HepG2 (cell line): Measurements from ENCODE around the gene MBLAC2. TPM values are rescaled to one million over a fixed set of nuclear protein-coding genes. Genes with fewer than 3 reads are reported as not detected.

Source experiments
- DPF2 ChIP-seq: sonication (generic); formaldehyde crosslinking; IDR thresholded peaks from 2 replicates; pipeline ENCODE4 v1.4.0; 2020; ENCODE audit warnings: mild to moderate bottlenecking, low read depth, missing genetic modification reagents, borderline replicate concordance
- FOXK1 ChIP-seq: sonication (generic); formaldehyde crosslinking; IDR thresholded peaks from 2 replicates; pipeline ENCODE4 v1.4.0; 2020; ENCODE audit warnings: low read depth, missing genetic modification reagents, borderline replicate concordance
- FOXM1 ChIP-seq: sonication (generic); formaldehyde crosslinking; IDR thresholded peaks from 2 replicates; pipeline ENCODE4 v1.5.0; 2020; ENCODE audit warnings: missing genetic modification reagents
- FOXP1 ChIP-seq, 2 experiments: fragments of 450-650 bp in 1 of 2; IDR thresholded peaks; 2 replicates each; pipeline ENCODE4 v1.6.1; 2017 to 2018; ENCODE audit warnings: antibody characterized with exemption in 1 of 2
- ISL2 ChIP-seq: sonication (generic); formaldehyde crosslinking; IDR thresholded peaks from 2 replicates; pipeline ENCODE4 v1.5.0; 2020; ENCODE audit warnings: missing genetic modification reagents
- KMT2A ChIP-seq: sonication (generic); formaldehyde crosslinking; IDR thresholded peaks from 2 replicates; pipeline ENCODE4 v1.4.0; 2020; ENCODE audit warnings: missing genetic modification reagents
- MAFF ChIP-seq: IDR thresholded peaks from 2 replicates; pipeline ENCODE4 v1.6.1; 2011; ENCODE audit warnings: low read depth, low read length, improper control_type of control experiment
- MEF2D ChIP-seq: sonication (generic); formaldehyde crosslinking; IDR thresholded peaks from 2 replicates; pipeline ENCODE4 v1.5.1; 2020; ENCODE audit warnings: mild to moderate bottlenecking, missing genetic modification reagents
- MZF1 ChIP-seq: sonication (generic); formaldehyde crosslinking; IDR thresholded peaks from 2 replicates; pipeline ENCODE4 v1.8.1; 2023; ENCODE audit warnings: mild to moderate bottlenecking, missing genetic modification reagents, borderline replicate concordance
- NR2C2 ChIP-seq: sonication (generic); formaldehyde crosslinking; IDR thresholded peaks from 2 replicates; pipeline ENCODE4 v1.4.0; 2020; ENCODE audit warnings: missing genetic modification reagents, mild to moderate bottlenecking, moderate library complexity, borderline replicate concordance
- PHB2 ChIP-seq: fragments of 450-650 bp; IDR thresholded peaks from 2 replicates; pipeline ENCODE4 v1.6.1; 2018; ENCODE audit not compliant: partially characterized antibody
- PHF8 ChIP-seq: sonication (generic); formaldehyde crosslinking; IDR thresholded peaks from 2 replicates; pipeline ENCODE4 v1.5.0; 2020; ENCODE audit warnings: missing genetic modification reagents
- PRMT3 ChIP-seq: sonication (generic); formaldehyde crosslinking; IDR thresholded peaks from 2 replicates; pipeline ENCODE4 v1.8.1; 2022; ENCODE audit warnings: low read depth, mild to moderate bottlenecking, moderate library complexity, missing genetic modification reagents, borderline replicate concordance
- REXO4 ChIP-seq: sonication (generic); formaldehyde crosslinking; IDR thresholded peaks from 2 replicates; pipeline ENCODE4 v1.8.0; 2022; ENCODE audit warnings: missing genetic modification reagents, mild to moderate bottlenecking, borderline replicate concordance
- SMAD1 ChIP-seq: sonication (generic); formaldehyde crosslinking; IDR thresholded peaks from 2 replicates; pipeline ENCODE4 v1.4.0; 2020; ENCODE audit warnings: missing genetic modification reagents, low read depth, mild to moderate bottlenecking, borderline replicate concordance
- SOX13 ChIP-seq, 3 experiments: fragments of 450-650 bp in 1 of 3; sonication (generic) in 1 of 3; formaldehyde crosslinking in 1 of 3; IDR thresholded peaks in 2 of 3; conservative IDR thresholded peaks in 1 of 3; 2 replicates each; pipeline versions ENCODE4 v1.5.0 to v1.6.1; 2016 to 2020; ENCODE audit warnings: antibody characterized with exemption in 1 of 3, mild to moderate bottlenecking in 1 of 3, missing compliant biosample characterization in 1 of 3, missing genetic modification reagents in 1 of 3, moderate library complexity in 1 of 3
- SP5 ChIP-seq: IDR thresholded peaks from 2 replicates; pipeline ENCODE4 v1.6.1; 2016; ENCODE audit warnings: low read depth, borderline replicate concordance
- ZEB1 ChIP-seq: IDR thresholded peaks from 2 replicates; pipeline ENCODE4 v1.6.1; 2012; ENCODE audit warnings: mild to moderate bottlenecking, low read depth, inconsistent platforms; ENCODE audit not compliant: insufficient replicate concordance
- ZFP62 ChIP-seq: sonication (generic); formaldehyde crosslinking; IDR thresholded peaks from 2 replicates; pipeline ENCODE4 v1.4.0; 2020; ENCODE audit warnings: missing genetic modification reagents
- ZNF205 ChIP-seq: IDR thresholded peaks from 2 replicates; pipeline ENCODE4 v1.6.1; 2018; ENCODE audit warnings: missing biosample characterization, missing genetic modification reagents
- ZNF230 ChIP-seq: sonication (generic); formaldehyde crosslinking; IDR thresholded peaks from 2 replicates; pipeline ENCODE4 v1.4.0; 2020; ENCODE audit warnings: mild to moderate bottlenecking, missing genetic modification reagents
- ZNF276 ChIP-seq: sonication (generic); formaldehyde crosslinking; IDR thresholded peaks from 2 replicates; pipeline ENCODE4 v1.4.0; 2020; ENCODE audit warnings: mild to moderate bottlenecking, low read depth, missing genetic modification reagents
- ZNF354B ChIP-seq: sonication (generic); formaldehyde crosslinking; IDR thresholded peaks from 2 replicates; pipeline ENCODE4 v1.8.0; 2022; ENCODE audit warnings: mild to moderate bottlenecking, missing genetic modification reagents
- ZNF589 ChIP-seq: sonication (generic); formaldehyde crosslinking; conservative IDR thresholded peaks from 2 replicates; pipeline ENCODE4 v1.8.0; 2022; ENCODE audit warnings: mild to moderate bottlenecking, moderate library complexity, missing genetic modification reagents
- ZNF773 ChIP-seq: sonication (generic); formaldehyde crosslinking; IDR thresholded peaks from 2 replicates; pipeline ENCODE4 v1.4.0; 2020; ENCODE audit warnings: missing genetic modification reagents, borderline replicate concordance
- ZNF777 ChIP-seq: sonication (generic); formaldehyde crosslinking; IDR thresholded peaks from 2 replicates; pipeline ENCODE4 v1.4.0; 2020; ENCODE audit warnings: missing genetic modification reagents
- ZNF800 ChIP-seq: sonication (generic); formaldehyde crosslinking; IDR thresholded peaks from 2 replicates; pipeline ENCODE4 v1.4.0; 2020; ENCODE audit warnings: missing genetic modification reagents
- polyA plus RNA-seq, 8 experiments: library from polyadenylated mRNA; depleted of rRNA in 3 of 8; stranded (reverse) in 7 of 8; unstranded in 1 of 8; fragments of >200 nt; fragmentation: Illumina TruSeq in 4 of 8; extraction: Trizol in 4 of 8; gene quantifications; 2 replicates each; pipeline versions ENCODE4 v1.2.1 to v1.2.3, GENCODE V29; 2011 to 2016; ENCODE audit warnings: low read depth in 4 of 8, missing spikeins in 1 of 8, mixed read lengths in 1 of 8; ENCODE audit not compliant: insufficient read depth in 1 of 8
- total RNA-seq, 5 experiments: library from RNA; depleted of rRNA; stranded (reverse); fragments of >200 nt; fragmentation: Illumina TruSeq; extraction: Trizol; gene quantifications; 2 replicates each; pipeline ENCODE4 v1.2.3, GENCODE V29; 2016; ENCODE audit warnings: low read depth in 1 of 5

Gene MBLAC2
- total and polyA plus RNA-seq, 2 of the 13 experiments (the other 11 are each of a cell fraction or from before 2014, with no cell fraction given) = 2.9 to 4.1 TPM

- TF ChIP-seq NR2C2 (CRISPR knock-in tag) (no peak), FOXM1 (CRISPR knock-in tag) (no peak; the same call in 1 of the 2 replicates), PHB2 (no peak), MAFF (no peak), ZNF205 (0 out of 2 replicates have a peak, but pooled peaks have one; percentile 19), ZNF276 (CRISPR knock-in tag) (no peak; the same call in 1 of the 2 replicates), MEF2D (CRISPR knock-in tag) (peak; percentile 65; the same call in 1 of the 2 replicates), ZEB1 (no peak), SOX13 (IDR thresholded peaks at IDR 0.05) (no peak), SOX13 (CRISPR knock-in tag; conservative IDR thresholded peaks at IDR 0.05 in 1 of 2, IDR thresholded peaks at IDR 0.05 in 1 of 2) (no peak), ISL2 (CRISPR knock-in tag) (no peak; the same call in 1 of the 2 replicates), ZFP62 (no peak), PRMT3 (CRISPR knock-in tag) (peak; percentile 81; the same call in 1 of the 2 replicates), SP5 (CRISPR knock-in tag) (no peak; the same call in 1 of the 2 replicates), KMT2A (CRISPR knock-in tag) (no peak), ZNF777 (peak; percentile 50; the same call in 1 of the 2 replicates), DPF2 (CRISPR knock-in tag) (no peak), ZNF230 (CRISPR knock-in tag) (peak; percentile 34; the same call in 1 of the 2 replicates), MZF1 (no peak), PHF8 (CRISPR knock-in tag) (peak; percentile 77; the same call in 1 of the 2 replicates), FOXK1 (CRISPR knock-in tag) (no peak), SMAD1 (no peak), ZNF800 (CRISPR knock-in tag) (no peak; the same call in 1 of the 2 replicates), FOXP1 (IDR thresholded peaks at IDR 0.05) (no peak), FOXP1 (CRISPR knock-in tag; IDR thresholded peaks at IDR 0.05) (no peak), ZNF589 (CRISPR knock-in tag) (no peak), REXO4 (CRISPR knock-in tag) (no peak; the same call in 1 of the 2 replicates), ZNF773 (CRISPR knock-in tag) (peak; percentile 74; the same call in 1 of the 2 replicates), ZNF354B (peak; percentile 92; the same call in 1 of the 2 replicates)
These were observed 956 bp downstream of the MBLAC2 start (continued) for GRCh38 chr5:90473396-90474234.
